Measurements from ENCODE around the gene CCR4.
"Not testable (repeated sequence)": the region's sequence is repeated elsewhere in the genome, so short reads cannot be mapped to it uniquely, and the experiment has no call there.

GRCh38 chr3:32931273-32931672 lies 20.2 kb upstream of the CCR4 start:
- not testable (repeated sequence) for TF ChIP-seq TAF1 (IDR thresholded peaks at IDR 0.05; ENCODE audit: low read depth, low read length); POLR2AphosphoS5 (IDR thresholded peaks at IDR 0.05; ENCODE audit: low read depth, low read length); POLR2A (IDR thresholded peaks at IDR 0.05; ENCODE audit: low read depth, low read length); POU2F2 (IDR thresholded peaks at IDR 0.05; ENCODE audit: low read depth, low read length); PAX5 (IDR thresholded peaks at IDR 0.05; ENCODE audit: insufficient read depth, low read length, severe bottlenecking)

Data from GM12891 (cell line).